Osteoblast (primary cell): ENCODE measurements around the gene GSTK1. TPM values are rescaled to one million over a fixed set of nuclear protein-coding genes. Genes with fewer than 3 reads are reported as not detected.

Experiments used
- DNase-seq: peaks from one replicate; pipeline ENCODE4 v3.0.0; 2011; ENCODE audit warnings: low spot score, mixed read lengths; ENCODE audit not compliant: insufficient read length; ENCODE audit errors: missing footprints
- H2AFZ ChIP-seq: 2 replicates; pipeline ENCODE4 v1.6.0; 2011; ENCODE audit warnings: mild to moderate bottlenecking, low read length
- H3K27ac ChIP-seq: 2 replicates; pipeline ENCODE4 v1.5.1; 2011; ENCODE audit warnings: mild to moderate bottlenecking, low read depth, low read length, moderate library complexity
- H3K27me3 ChIP-seq: 2 replicates; pipeline ENCODE4 v1.6.0; 2012; ENCODE audit warnings: mild to moderate bottlenecking, control low read depth, inconsistent platforms, low read length, moderate library complexity; ENCODE audit not compliant: insufficient read depth
- H3K36me3 ChIP-seq: 2 replicates; pipeline ENCODE4 v1.5.1; 2011; ENCODE audit warnings: mild to moderate bottlenecking, low read length, control low read depth, moderate library complexity; ENCODE audit not compliant: insufficient read depth
- H3K4me1 ChIP-seq: 2 replicates; pipeline ENCODE4 v1.5.1; 2011; ENCODE audit warnings: mild to moderate bottlenecking, low read length, control low read depth, moderate library complexity; ENCODE audit not compliant: insufficient read depth
- H3K4me2 ChIP-seq: 2 replicates; pipeline ENCODE4 v1.6.0; 2011; ENCODE audit warnings: mild to moderate bottlenecking, low read length; ENCODE audit not compliant: insufficient read depth
- H3K4me3 ChIP-seq: fragments of 200-600 bp; sonication (generic); 3 replicates; pipeline ENCODE4 v1.5.1; 2012; ENCODE audit warnings: mild to moderate bottlenecking, low read length, inconsistent platforms; ENCODE audit not compliant: insufficient read depth
- H3K79me2 ChIP-seq: 2 replicates; pipeline ENCODE4 v1.6.0; 2012; ENCODE audit warnings: mild to moderate bottlenecking, low read length, control low read depth, inconsistent platforms; ENCODE audit not compliant: insufficient read depth
- H3K9me3 ChIP-seq: 2 replicates; pipeline ENCODE4 v1.5.1; 2011; ENCODE audit warnings: low read depth, low read length, control low read depth
- H4K20me1 ChIP-seq: 2 replicates; pipeline ENCODE4 v1.6.0; 2012; ENCODE audit warnings: mild to moderate bottlenecking, low read length, control low read depth; ENCODE audit not compliant: insufficient read depth
- total RNA-seq: library from RNA; depleted of rRNA; stranded (reverse); fragments of >200 nt; gene quantifications from 2 replicates; pipeline ENCODE4 v1.2.3, GENCODE V29; 2012
- TF ChIP-seq, protein P1 (sequence below): IDR thresholded peaks from 2 replicates; pipeline ENCODE4 v1.5.1; 2011; ENCODE audit warnings: mild to moderate bottlenecking, low read depth, low read length, moderate library complexity; ENCODE audit errors: extremely low read depth

Gene GSTK1
- total RNA-seq, 1 donor, result 99.9 TPM

GRCh38 chr7:143290293-143290692 is 27.1 kb downstream of the GSTK1 start:
- Histone ChIP-seq H3K4me2 (peak overlapping the region; percentile 95), H3K27me3 (no peaks in the 10 kb centered on the region), H3K4me1 (peaks cover 14% of the 10 kb centered on the region), H2AFZ (no peak overlapping the region), H3K9me3 (no peaks in the 10 kb centered on the region), H4K20me1 (peaks cover 6% of the 10 kb centered on the region), H3K4me3 (no peak overlapping the region), H3K79me2 (peaks cover 39% of the 10 kb centered on the region), H3K27ac (peak overlapping the region; percentile 80), H3K36me3 (peaks cover 37% of the 10 kb centered on the region)
- no peak for DNase-seq
- TF ChIP-seq, protein P1, sequence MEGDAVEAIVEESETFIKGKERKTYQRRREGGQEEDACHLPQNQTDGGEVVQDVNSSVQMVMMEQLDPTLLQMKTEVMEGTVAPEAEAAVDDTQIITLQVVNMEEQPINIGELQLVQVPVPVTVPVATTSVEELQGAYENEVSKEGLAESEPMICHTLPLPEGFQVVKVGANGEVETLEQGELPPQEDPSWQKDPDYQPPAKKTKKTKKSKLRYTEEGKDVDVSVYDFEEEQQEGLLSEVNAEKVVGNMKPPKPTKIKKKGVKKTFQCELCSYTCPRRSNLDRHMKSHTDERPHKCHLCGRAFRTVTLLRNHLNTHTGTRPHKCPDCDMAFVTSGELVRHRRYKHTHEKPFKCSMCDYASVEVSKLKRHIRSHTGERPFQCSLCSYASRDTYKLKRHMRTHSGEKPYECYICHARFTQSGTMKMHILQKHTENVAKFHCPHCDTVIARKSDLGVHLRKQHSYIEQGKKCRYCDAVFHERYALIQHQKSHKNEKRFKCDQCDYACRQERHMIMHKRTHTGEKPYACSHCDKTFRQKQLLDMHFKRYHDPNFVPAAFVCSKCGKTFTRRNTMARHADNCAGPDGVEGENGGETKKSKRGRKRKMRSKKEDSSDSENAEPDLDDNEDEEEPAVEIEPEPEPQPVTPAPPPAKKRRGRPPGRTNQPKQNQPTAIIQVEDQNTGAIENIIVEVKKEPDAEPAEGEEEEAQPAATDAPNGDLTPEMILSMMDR, result no peak

DNA sequence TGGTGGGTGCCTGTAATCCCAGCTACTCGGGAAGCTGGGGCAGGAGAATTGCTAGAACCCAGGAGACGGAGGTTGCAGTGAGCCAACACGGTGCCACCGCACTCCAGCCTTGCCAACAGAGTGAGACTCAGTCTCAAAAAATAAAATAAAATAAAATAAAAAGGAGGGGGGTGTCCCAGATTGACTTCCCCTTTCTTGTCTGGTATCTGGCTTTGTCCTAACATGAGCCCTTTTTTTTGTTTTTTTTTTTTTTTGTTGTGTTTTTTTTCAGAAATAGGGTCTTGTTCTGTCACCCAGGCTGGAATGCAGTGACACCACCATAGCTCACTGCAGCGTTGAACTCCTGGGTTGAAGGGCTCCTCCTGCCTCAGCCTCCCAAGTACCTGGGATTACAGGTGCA is 29.6 kb downstream of the GSTK1 start:
- Histone ChIP-seq H3K4me2 (no peak overlapping the region), H3K27ac (no peak overlapping the region), H3K27me3 (no peaks in the 10 kb centered on the region), H2AFZ (no peak overlapping the region), H3K79me2 (peaks cover 42% of the 10 kb centered on the region), H4K20me1 (peaks cover 6% of the 10 kb centered on the region), H3K36me3 (peaks cover 47% of the 10 kb centered on the region), H3K4me3 (no peak overlapping the region), H3K9me3 (no peaks in the 10 kb centered on the region), H3K4me1 (peaks cover 30% of the 10 kb centered on the region)
- TF ChIP-seq, protein P1, result no peak
- DNase-seq, result no peak

- Histone ChIP-seq H4K20me1 (no peaks in the 10 kb centered on the region), H3K4me1 (peaks cover 17% of the 10 kb centered on the region), H3K4me2 (peak overlapping the region; percentile 29), H3K36me3 (peaks cover 72% of the 10 kb centered on the region), H3K79me2 (peaks cover 16% of the 10 kb centered on the region), H3K27me3 (no peaks in the 10 kb centered on the region), H3K27ac (peak overlapping the region; percentile 80), H3K9me3 (no peaks in the 10 kb centered on the region), H3K4me3 (no peak overlapping the region), H2AFZ (no peak overlapping the region)
- TF ChIP-seq, protein P1, result no peak
- no peak for DNase-seq
Measured at GRCh38 chr7:143295870-143296269, 32.6 kb downstream of the GSTK1 start.

DNA sequence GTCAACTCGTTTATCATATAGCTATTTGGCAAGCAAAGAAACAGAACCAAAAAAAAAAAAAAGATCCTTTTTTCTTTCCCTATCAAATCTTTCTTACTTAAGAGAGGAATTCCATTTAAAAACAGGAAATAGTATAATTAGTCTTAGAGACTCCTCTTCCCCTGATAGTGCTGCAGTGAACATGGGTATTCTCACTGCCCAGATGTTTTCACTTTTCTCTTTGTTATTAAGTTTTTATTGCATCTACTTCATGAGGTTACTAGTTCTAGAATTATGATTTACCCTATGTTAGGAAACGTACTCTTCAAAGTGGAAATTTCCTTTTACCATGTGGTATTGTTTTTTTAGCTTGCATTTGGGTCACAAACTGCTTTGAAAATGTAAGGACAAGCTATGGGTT is 33.4 kb downstream of the GSTK1 start:
- peak overlapping the region; percentile 29 for H3K4me2 ChIP-seq
- no peaks in the 10 kb centered on the region for H3K9me3 ChIP-seq
- peaks cover 8% of the 10 kb centered on the region for H3K79me2 ChIP-seq
- no peak for DNase-seq
- H4K20me1 ChIP-seq, result no peaks in the 10 kb centered on the region
- H2AFZ ChIP-seq, result no peak overlapping the region
- no peaks in the 10 kb centered on the region for H3K27me3 ChIP-seq
- H3K36me3 ChIP-seq, result peaks cover 77% of the 10 kb centered on the region
- peaks cover 17% of the 10 kb centered on the region for H3K4me1 ChIP-seq
- no peak overlapping the region for H3K4me3 ChIP-seq
- H3K27ac ChIP-seq, result peak overlapping the region; percentile 80
- TF ChIP-seq, protein P1, result no peak
